ENCODE results near the gene ITGA2B.

DNA sequence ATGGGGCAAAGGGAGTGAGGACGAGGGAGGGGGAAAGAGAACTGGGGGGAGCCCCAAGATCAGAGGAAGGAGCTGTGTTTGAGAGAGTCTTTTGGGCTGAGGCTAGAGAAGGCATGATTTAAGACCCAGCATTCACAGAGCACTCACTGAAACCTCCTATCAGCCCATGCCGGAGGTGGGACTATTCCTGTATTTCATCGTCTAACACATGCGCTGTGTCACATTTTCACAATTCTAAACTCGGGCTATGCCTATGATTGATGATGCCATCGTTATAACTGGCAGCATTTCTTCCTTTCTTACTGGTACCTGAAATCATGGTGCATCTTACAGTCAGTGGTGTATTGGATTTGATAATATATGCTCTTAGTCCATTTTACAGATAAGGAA, 29.3 kb downstream of the ITGA2B start:
- no peak for TF ChIP-seq RAD21 (IDR thresholded peaks at IDR 0.05; ENCODE audit: insufficient read depth, low read depth, low read length)
- TF ChIP-seq, protein P1, sequence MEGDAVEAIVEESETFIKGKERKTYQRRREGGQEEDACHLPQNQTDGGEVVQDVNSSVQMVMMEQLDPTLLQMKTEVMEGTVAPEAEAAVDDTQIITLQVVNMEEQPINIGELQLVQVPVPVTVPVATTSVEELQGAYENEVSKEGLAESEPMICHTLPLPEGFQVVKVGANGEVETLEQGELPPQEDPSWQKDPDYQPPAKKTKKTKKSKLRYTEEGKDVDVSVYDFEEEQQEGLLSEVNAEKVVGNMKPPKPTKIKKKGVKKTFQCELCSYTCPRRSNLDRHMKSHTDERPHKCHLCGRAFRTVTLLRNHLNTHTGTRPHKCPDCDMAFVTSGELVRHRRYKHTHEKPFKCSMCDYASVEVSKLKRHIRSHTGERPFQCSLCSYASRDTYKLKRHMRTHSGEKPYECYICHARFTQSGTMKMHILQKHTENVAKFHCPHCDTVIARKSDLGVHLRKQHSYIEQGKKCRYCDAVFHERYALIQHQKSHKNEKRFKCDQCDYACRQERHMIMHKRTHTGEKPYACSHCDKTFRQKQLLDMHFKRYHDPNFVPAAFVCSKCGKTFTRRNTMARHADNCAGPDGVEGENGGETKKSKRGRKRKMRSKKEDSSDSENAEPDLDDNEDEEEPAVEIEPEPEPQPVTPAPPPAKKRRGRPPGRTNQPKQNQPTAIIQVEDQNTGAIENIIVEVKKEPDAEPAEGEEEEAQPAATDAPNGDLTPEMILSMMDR (IDR thresholded peaks at IDR 0.05 in 2 of 3, conservative IDR thresholded peaks at IDR 0.05 in 1 of 3; ENCODE audit: control insufficient read depth in 2 of 3, extremely low read depth in 1 of 3, insufficient read depth in 1 of 3, low read depth in 3 of 3, low read length in 3 of 3): no peak
- TF ChIP-seq, protein P2, sequence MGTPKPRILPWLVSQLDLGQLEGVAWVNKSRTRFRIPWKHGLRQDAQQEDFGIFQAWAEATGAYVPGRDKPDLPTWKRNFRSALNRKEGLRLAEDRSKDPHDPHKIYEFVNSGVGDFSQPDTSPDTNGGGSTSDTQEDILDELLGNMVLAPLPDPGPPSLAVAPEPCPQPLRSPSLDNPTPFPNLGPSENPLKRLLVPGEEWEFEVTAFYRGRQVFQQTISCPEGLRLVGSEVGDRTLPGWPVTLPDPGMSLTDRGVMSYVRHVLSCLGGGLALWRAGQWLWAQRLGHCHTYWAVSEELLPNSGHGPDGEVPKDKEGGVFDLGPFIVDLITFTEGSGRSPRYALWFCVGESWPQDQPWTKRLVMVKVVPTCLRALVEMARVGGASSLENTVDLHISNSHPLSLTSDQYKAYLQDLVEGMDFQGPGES (IDR thresholded peaks at IDR 0.05): no peak
- TF ChIP-seq MTA3 (IDR thresholded peaks at IDR 0.05; ENCODE audit: borderline replicate concordance, low read length): no peak
- no peak for TF ChIP-seq SP1 (IDR thresholded peaks at IDR 0.05; ENCODE audit: low read depth, low read length)

All from GM12878 (cell line).